Upper lobe of left lung (tissue), 4 donors: ENCODE results near the gene SASH3.

ENCODE experiments used
- CTCF ChIP-seq, 6 experiments: fragments of 450-650 bp in 4 of 6; fragments of 200-600 bp in 2 of 6; sonication (generic) in 2 of 6; IDR thresholded peaks; one replicate each; pipeline ENCODE4 v1.5.1; 2016 to 2019; ENCODE audit warnings: antibody characterized with exemption in 6 of 6
- POLR2AphosphoS5 ChIP-seq, 2 donors: sonication (generic); formaldehyde crosslinking; IDR thresholded peaks; one replicate each; pipeline ENCODE4 v1.5.1; 2017; ENCODE audit warnings: antibody characterized with exemption in 2 of 2

- TF ChIP-seq CTCF (IDR thresholded peaks at IDR 0.05) (no peak), POLR2AphosphoS5 (IDR thresholded peaks at IDR 0.05) (no peak)
These were observed 46.2 kb downstream of the SASH3 start for GRCh38 chrX:129825746-129826505.
